Measurements from ENCODE around the gene CHMP5. TPM values are rescaled to one million over a fixed set of nuclear protein-coding genes. Genes with fewer than 3 reads are reported as not detected.

Gene CHMP5
- polyA plus RNA-seq, 1 of the 3 experiments (the other 2 are of a cell fraction): 88.3 TPM

DNA sequence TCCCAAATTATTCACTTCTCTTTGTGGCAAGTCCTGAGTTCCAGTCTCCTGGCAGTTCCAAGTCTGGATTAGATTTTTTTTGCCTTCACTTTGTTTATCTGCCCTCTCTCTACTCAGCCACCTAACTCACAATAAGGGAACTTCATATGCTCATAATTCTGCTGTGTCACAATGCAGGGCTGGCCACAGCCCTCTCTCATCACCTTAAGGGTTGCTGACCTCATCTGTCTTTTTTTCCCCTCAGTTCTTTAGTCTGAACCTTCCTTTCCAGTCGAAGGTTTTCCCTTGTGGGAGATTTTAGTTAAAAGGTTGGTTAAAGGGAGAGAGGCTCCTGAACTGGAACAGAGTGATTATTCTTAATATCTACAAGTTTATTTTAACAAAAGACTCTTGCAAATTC lies 4.5 kb upstream of the CHMP5 start:
- H3F3A ChIP-seq (replicated peaks; ENCODE audit: insufficient read depth): no peaks in the 10 kb centered on the region
- WGBS (ENCODE audit: low lambda C conversion rate): 90% methylated on average over 1 of the region's 1 CpG
- no peak overlapping the region for H3K4me2 ChIP-seq
- H4K20me1 ChIP-seq (ENCODE audit: insufficient read depth): no peaks in the 10 kb centered on the region
- no peak for TF ChIP-seq RFX5 (IDR thresholded peaks at IDR 0.05; ENCODE audit: low read length)
- no peak for TF ChIP-seq ELF1 (IDR thresholded peaks at IDR 0.05)
- no peak for TF ChIP-seq RCOR1 (IDR thresholded peaks at IDR 0.05; ENCODE audit: low read length)
- TF ChIP-seq CHD2 (IDR thresholded peaks at IDR 0.05; ENCODE audit: low read length, partially characterized antibody): no peak
- TF ChIP-seq TCF12 (IDR thresholded peaks at IDR 0.05): no peak
- TF ChIP-seq SIN3A (IDR thresholded peaks at IDR 0.05; ENCODE audit: borderline replicate concordance, low read depth, low read length): no peak
- TF ChIP-seq GATA2 (CRISPR knock-in tag; IDR thresholded peaks at IDR 0.05): no peak
- TF ChIP-seq TEAD4 (IDR thresholded peaks at IDR 0.05; ENCODE audit: borderline replicate concordance, insufficient read depth): no peak
- TF ChIP-seq, protein P1, sequence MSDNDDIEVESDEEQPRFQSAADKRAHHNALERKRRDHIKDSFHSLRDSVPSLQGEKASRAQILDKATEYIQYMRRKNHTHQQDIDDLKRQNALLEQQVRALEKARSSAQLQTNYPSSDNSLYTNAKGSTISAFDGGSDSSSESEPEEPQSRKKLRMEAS (IDR thresholded peaks at IDR 0.05; ENCODE audit: low read depth): no peak
- no peak for TF ChIP-seq POLR2AphosphoS5 (IDR thresholded peaks at IDR 0.05; ENCODE audit: low read depth, low read length)
- no peak for TF ChIP-seq SMC3 (IDR thresholded peaks at IDR 0.05; ENCODE audit: low read depth, low read length)
- no peak overlapping the region for H2AFZ ChIP-seq (ENCODE audit: low read depth)
- no peak overlapping the region for H3K9ac ChIP-seq
- peaks cover under 1 to 7% of the 10 kb centered on the region in 2 experiments; a peak in 1 of 4 replicates for H3K4me1 ChIP-seq (ENCODE audit: control insufficient read depth in 1 of 2, insufficient read depth in 2 of 2, low read depth in 1 of 2, low read length in 1 of 2)
- no peak overlapping the region for H3K27ac ChIP-seq (ENCODE audit: low read depth in 2 of 2, low read length in 1 of 2)
- POLR2A ChIA-PET: no interaction called here
- no peaks in the 10 kb centered on the region for H3K27me3 ChIP-seq (ENCODE audit: insufficient read depth)
- no peak for DNase-seq
- H3K4me3 ChIP-seq (ENCODE audit: low read depth in 2 of 2, low read length in 1 of 2): no peak overlapping the region
- peaks cover 54 to 59% of the 10 kb centered on the region in 2 experiments for H3K36me3 ChIP-seq (replicated peaks in 1 of 2; ENCODE audit: control insufficient read depth in 1 of 2, insufficient read depth in 2 of 2, low read length in 1 of 2)
- H3K9me3 ChIP-seq: no peaks in the 10 kb centered on the region
- no peaks in the 10 kb centered on the region for H3K9me2 ChIP-seq
- peaks cover 36% of the 10 kb centered on the region for H3K79me2 ChIP-seq (ENCODE audit: insufficient read depth)
- CTCF ChIA-PET: no interaction called here

DNA sequence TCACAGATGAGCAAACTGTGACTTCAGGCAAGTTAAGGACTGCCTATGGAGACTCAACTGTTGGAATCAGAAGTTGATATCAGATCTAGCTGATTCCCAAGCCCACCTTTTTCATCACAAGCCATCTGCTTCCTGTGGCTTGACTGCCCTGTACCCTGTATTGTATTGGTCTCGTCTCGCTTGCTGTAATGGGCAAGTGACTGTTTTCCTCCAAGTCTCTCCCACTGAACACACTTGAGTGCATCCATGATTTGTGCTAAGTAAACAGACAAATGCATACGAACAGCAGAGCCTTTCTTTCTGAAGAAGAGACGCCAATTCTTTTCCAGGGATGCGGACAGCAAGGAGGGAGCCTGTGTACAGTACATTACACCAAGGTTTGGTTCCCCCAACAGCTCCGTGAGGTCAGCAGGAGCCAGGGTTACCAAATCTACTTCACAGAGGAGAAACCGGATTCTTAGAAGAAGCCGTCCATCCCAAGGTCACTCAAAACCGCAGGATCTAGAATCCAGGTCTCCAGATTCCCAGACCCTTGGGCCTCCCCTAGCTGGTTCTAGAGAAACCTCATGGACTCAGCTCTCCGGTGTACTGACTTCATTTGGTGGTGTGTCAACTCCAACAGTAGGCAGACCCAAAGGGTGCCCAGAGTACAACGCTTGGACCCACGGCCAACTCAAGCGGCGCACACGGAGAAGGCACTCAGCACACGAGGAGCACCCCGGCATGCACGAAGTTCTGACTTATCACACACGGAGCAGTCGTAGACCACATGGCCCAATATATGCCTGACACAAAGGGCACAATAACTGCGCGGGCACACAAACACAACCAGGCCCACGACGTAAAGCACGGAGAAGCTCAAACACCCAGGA lies 1.5 kb upstream of the CHMP5 start:
- Histone ChIP-seq H3K4me2 (peak overlapping the region; percentile 78), H2AFZ (ENCODE audit: low read depth) (peak overlapping the region; percentile 85), H3K9me3 (no peaks in the 10 kb centered on the region), H3K27me3 (ENCODE audit: insufficient read depth) (no peaks in the 10 kb centered on the region), H3K9ac (peak overlapping the region; percentile 87), H3K36me3 (replicated peaks in 1 of 2; ENCODE audit: control insufficient read depth in 1 of 2, insufficient read depth in 2 of 2, low read length in 1 of 2) (peaks cover 54 to 55% of the 10 kb centered on the region in 2 experiments), H3K9me2 (no peaks in the 10 kb centered on the region), H3K4me1 (ENCODE audit: control insufficient read depth in 1 of 2, insufficient read depth in 2 of 2, low read depth in 1 of 2, low read length in 1 of 2) (peaks cover 8 to 15% of the 10 kb centered on the region in 2 experiments; a peak in 3 of 4 replicates), H4K20me1 (ENCODE audit: insufficient read depth) (no peaks in the 10 kb centered on the region), H3K4me3 (ENCODE audit: low read depth in 2 of 2, low read length in 1 of 2) (peak overlapping the region; percentile 56 to 76), H3K27ac (ENCODE audit: low read depth in 2 of 2, low read length in 1 of 2) (peak overlapping the region; percentile 58 to 79; a peak in 3 of 4 replicates), H3K79me2 (ENCODE audit: insufficient read depth) (peaks cover 59% of the 10 kb centered on the region), H3F3A (replicated peaks; ENCODE audit: insufficient read depth) (no peaks in the 10 kb centered on the region)
- peak; percentile 29 for DNase-seq
- TF ChIP-seq, protein P1 (IDR thresholded peaks at IDR 0.05; ENCODE audit: low read depth): peak; percentile 75; the same call in 1 of the 2 replicates
- no peak for TF ChIP-seq TCF12 (IDR thresholded peaks at IDR 0.05)
- POLR2A ChIA-PET: interaction anchor here (0.7 to 2.0 kb wide), 3 partner anchors 14 to 185 kb away, joined by 3 to 10 read pairs (median 3); partner anchors contain the start of gene NFX1
- CTCF ChIA-PET: interaction anchor here (1.5 to 2.3 kb wide), 4 partner anchors 15 to 37 kb away, joined by 3 to 10 read pairs (median 6); no protein-coding TSS in a partner anchor
- 4% methylated on average over 22 of the region's 25 CpGs for WGBS (ENCODE audit: low lambda C conversion rate)

All from SK-N-SH (cell line).